Lower leg skin (tissue), 3 donors: ENCODE measurements around the gene AASS.
"Not testable (repeated sequence)": the region's sequence is repeated elsewhere in the genome, so short reads cannot be mapped to it uniquely, and the experiment has no call there.

Experiments
- CTCF ChIP-seq, 3 donors: fragments of 450-650 bp; IDR thresholded peaks; one replicate each; pipeline ENCODE4 v1.5.1; 2016; ENCODE audit warnings: antibody characterized with exemption in 3 of 3, mild to moderate bottlenecking in 3 of 3, moderate library complexity in 2 of 3
- POLR2A ChIP-seq, 2 donors: fragments of 450-650 bp; IDR thresholded peaks; one replicate each; pipeline ENCODE4 v1.6.1; 2016 to 2017; ENCODE audit warnings: antibody characterized with exemption in 2 of 2, mild to moderate bottlenecking in 1 of 2, moderate library complexity in 1 of 2

GRCh38 chr7:122134793-122135192 is 9.3 kb downstream of the AASS start:
- TF ChIP-seq CTCF, POLR2A (IDR thresholded peaks at IDR 0.05): not testable (repeated sequence)
